IMR-90 (cell line): ENCODE data around the gene ATXN1. TPM values are rescaled to one million over a fixed set of nuclear protein-coding genes. Genes with fewer than 3 reads are reported as not detected.

Source experiments
- ATAC-seq: fragments of 200-7000 bp; cut with Tn5 transposase; 2 replicates; pipeline ENCODE4 v1.9.1; 2020; ENCODE audit warnings: low read depth, mild to moderate bottlenecking, moderate library complexity
- BruUV-seq: library from RNA; stranded (reverse); fragments of 400-500 nt; replicated peaks from 2 replicates; lab custom pipeline; 2021; lab: Mats Ljungman, UMichigan
- CTCF ChIA-PET: fragments of 300-600 bp; formaldehyde crosslinking; extraction: SDS; loops from one replicate; lab custom pipeline; 2021; ENCODE audit warnings: antibody characterized with exemption; lab: Yijun Ruan, JAX
- POLR2A ChIA-PET: fragments of 300-600 bp; sonication (Branson Sonifier 250); formaldehyde crosslinking; loops from one replicate; lab custom pipeline; 2022; ENCODE audit warnings: antibody characterized with exemption; ENCODE audit not compliant: unreplicated experiment; lab: Charles Lee
- DNase-seq: peaks from one replicate; pipeline ENCODE4 v3.0.0; 2013
- H2AFZ ChIP-seq: replicated peaks from 2 replicates; pipeline ENCODE3; 2013; ENCODE audit warnings: low read length, mild to moderate bottlenecking; ENCODE audit not compliant: poor library complexity
- H2AK5ac ChIP-seq: 2 replicates; pipeline ENCODE4 v1.6.1; 2013; ENCODE audit warnings: low read depth, low read length, inconsistent platforms
- H2AK9ac ChIP-seq: replicated peaks from 2 replicates; pipeline ENCODE3; 2013; ENCODE audit warnings: mild to moderate bottlenecking, low read depth, low read length, moderate library complexity; ENCODE audit not compliant: poor library complexity
- H2BK120ac ChIP-seq: 2 replicates; pipeline ENCODE4 v1.6.1; 2013; ENCODE audit warnings: low read depth, low read length, inconsistent platforms
- H2BK15ac ChIP-seq: 3 replicates; pipeline ENCODE4 v1.6.1; 2013; ENCODE audit warnings: low read depth, low read length, inconsistent platforms
- H2BK20ac ChIP-seq: 2 replicates; pipeline ENCODE4 v1.6.1; 2013; ENCODE audit warnings: low read depth, mild to moderate bottlenecking, inconsistent platforms, low read length, moderate library complexity
- H2BK5ac ChIP-seq: 2 replicates; pipeline ENCODE4 v1.6.1; 2013; ENCODE audit warnings: mild to moderate bottlenecking, low read depth, low read length, inconsistent platforms; ENCODE audit not compliant: poor library complexity, severe bottlenecking
- H3K14ac ChIP-seq: replicated peaks from 2 replicates; pipeline ENCODE4 v1.6.1; 2013; ENCODE audit warnings: low read depth, low read length, inconsistent platforms
- H3K18ac ChIP-seq: 2 replicates; pipeline ENCODE4 v1.6.1; 2013; ENCODE audit warnings: low read depth, low read length, control low read depth
- H3K23ac ChIP-seq: 2 replicates; pipeline ENCODE4 v1.6.1; 2013; ENCODE audit warnings: low read depth, low read length, inconsistent platforms
- H3K27ac ChIP-seq: 2 replicates; pipeline ENCODE4 v1.5.1; 2013; ENCODE audit warnings: mild to moderate bottlenecking, control low read depth, low read length; ENCODE audit not compliant: insufficient read depth
- H3K27me3 ChIP-seq: 2 replicates; pipeline ENCODE4 v1.6.1; 2013; ENCODE audit warnings: low read length; ENCODE audit not compliant: control insufficient read depth, insufficient read depth
- H3K36me3 ChIP-seq: 2 replicates; pipeline ENCODE4 v1.6.1; 2013; ENCODE audit warnings: low read length, mixed read lengths; ENCODE audit not compliant: control insufficient read depth, insufficient read depth
- H3K4ac ChIP-seq: 2 replicates; pipeline ENCODE4 v1.6.1; 2013; ENCODE audit warnings: low read depth, low read length, inconsistent platforms
- H3K4me1 ChIP-seq: 2 replicates; pipeline ENCODE4 v1.6.1; 2013; ENCODE audit warnings: low read length, mixed read lengths; ENCODE audit not compliant: control insufficient read depth, insufficient read depth
- H3K4me2 ChIP-seq: 2 replicates; pipeline ENCODE4 v1.6.1; 2013; ENCODE audit warnings: low read depth, mild to moderate bottlenecking, control low read depth, low read length, moderate library complexity
- H3K4me3 ChIP-seq: 2 replicates; pipeline ENCODE4 v1.5.1; 2013; ENCODE audit warnings: low read depth, mild to moderate bottlenecking, control low read depth, low read length, moderate library complexity; ENCODE audit not compliant: insufficient read depth
- H3K56ac ChIP-seq: 2 replicates; pipeline ENCODE4 v1.6.1; 2013; ENCODE audit warnings: low read length, inconsistent platforms; ENCODE audit not compliant: insufficient read depth; ENCODE audit errors: extremely low read depth
- H3K79me1 ChIP-seq, 2 experiments: 2 replicates each; pipeline ENCODE4 v1.6.1; 2013; ENCODE audit warnings: low read length in 2 of 2, inconsistent platforms in 1 of 2, low read depth in 1 of 2
- H3K9ac ChIP-seq: 2 replicates; pipeline ENCODE4 v1.6.1; 2013; ENCODE audit warnings: low read depth, low read length, control low read depth
- H3K9me1 ChIP-seq: 2 replicates; pipeline ENCODE4 v1.6.1; 2013; ENCODE audit warnings: low read length, inconsistent platforms; ENCODE audit not compliant: insufficient read depth
- H3K9me3 ChIP-seq: 2 replicates; pipeline ENCODE4 v1.6.1; 2013; ENCODE audit warnings: low read length; ENCODE audit not compliant: control insufficient read depth, insufficient read depth
- H4K20me1 ChIP-seq: 2 replicates; pipeline ENCODE4 v1.6.1; 2013; ENCODE audit warnings: low read length, inconsistent platforms; ENCODE audit not compliant: insufficient read depth
- H4K5ac ChIP-seq: 2 replicates; pipeline ENCODE4 v1.6.1; 2013; ENCODE audit warnings: mild to moderate bottlenecking, low read depth, low read length, control low read depth
- H4K8ac ChIP-seq, 2 experiments: 2 replicates each; pipeline ENCODE4 v1.6.1; 2013; ENCODE audit warnings: low read depth in 2 of 2, low read length in 2 of 2, control low read depth in 1 of 2, inconsistent platforms in 1 of 2
- H4K91ac ChIP-seq: 2 replicates; pipeline ENCODE4 v1.6.1; 2013; ENCODE audit warnings: low read depth, low read length, inconsistent platforms; ENCODE audit not compliant: insufficient read depth
- MAFK ChIP-seq: IDR thresholded peaks from 2 replicates; pipeline ENCODE4 v1.6.1; 2012; ENCODE audit warnings: low read depth, low read length, improper control_type of control experiment
- RAD21 ChIP-seq: IDR thresholded peaks from 2 replicates; pipeline ENCODE4 v1.6.1; 2012; ENCODE audit warnings: low read length, improper control_type of control experiment
- RFX5 ChIP-seq: IDR thresholded peaks from 2 replicates; pipeline ENCODE4 v1.8.0; 2012; ENCODE audit warnings: low read depth, mild to moderate bottlenecking, low read length, moderate library complexity
- WGBS, 2 experiments: methylation state at CpG; one replicate each; pipeline versions ENCODE4 v1.1.5 to v1.1.7; 2013; ENCODE audit warnings: missing lambda C conversion rate in 2 of 2; ENCODE audit not compliant: insufficient read length in 1 of 2; ENCODE audit errors: extremely low coverage in 2 of 2; 5-methylcytosine and 5-hydroxymethylcytosine counted together
- dilution Hi-C: fragments of 300-500 bp; cut with HindIII; formaldehyde crosslinking; loops from one replicate; pipeline ENCODE4 v1.14.3; 2018; ENCODE audit warnings: low sequenced_read_pairs; ENCODE audit not compliant: unreplicated experiment
- in situ Hi-C: fragments of 300-500 bp; cut with MboI; formaldehyde crosslinking; loops from 3 replicates; pipeline ENCODE4 v1.14.3; 2019; ENCODE audit warnings: low sequenced_read_pairs, inconsistent platforms, mixed read lengths
- intact Hi-C: fragments of 100-400 bp; cut with micrococcal nuclease; formaldehyde crosslinking; loops from 2 replicates; pipeline ENCODE4 v1.10.0; 2022
- polyA plus RNA-seq, 3 experiments: library from polyadenylated mRNA; depleted of rRNA; stranded (reverse); fragments of >200 nt; gene quantifications; 2 replicates each; pipeline ENCODE4 v1.2.3, GENCODE V29; 2012; ENCODE audit warnings: low replicate concordance in 1 of 3
- total RNA-seq: library from RNA; depleted of rRNA; stranded (reverse); fragments of >200 nt; gene quantifications from 2 replicates; pipeline ENCODE4 v1.2.3, GENCODE V29; 2012

The ATXN1 gene
- total and polyA plus RNA-seq, 2 of the 4 experiments (the other 2 are of a cell fraction), result 7.3 to 11.1 TPM

DNA sequence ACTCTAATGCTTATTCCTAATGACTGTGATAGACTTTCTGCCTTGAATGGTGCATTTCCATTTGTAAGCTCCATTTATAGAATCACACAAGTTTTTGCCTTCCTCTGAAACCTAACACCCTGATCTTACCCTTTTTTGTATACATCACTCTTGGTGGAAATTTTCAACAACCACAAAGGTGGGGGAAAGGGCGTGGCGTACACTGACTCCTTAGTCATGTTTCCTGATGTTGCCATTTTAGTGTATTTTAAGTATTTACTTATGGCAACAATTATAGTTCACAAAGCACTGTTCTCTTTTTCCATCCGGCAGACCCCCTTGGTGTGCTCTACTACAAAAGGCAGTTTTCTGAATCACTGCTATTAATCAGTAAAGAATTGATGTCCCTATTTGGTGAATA is 92.0 kb downstream of the ATXN1 start:
- Histone ChIP-seq H3K4me3 (no peak overlapping the region), H4K5ac (no peak overlapping the region), H3K23ac (no peak overlapping the region), H4K91ac (no peak overlapping the region), H2AK5ac (no peak overlapping the region), H3K9me1 (peaks cover 9% of the 10 kb centered on the region), H2AFZ (no peak overlapping the region), H3K27ac (no peak overlapping the region), H2AK9ac (no peak overlapping the region), H4K20me1 (peaks cover 8% of the 10 kb centered on the region; the same call in 1 of the 2 replicates), H2BK15ac (no peak overlapping the region), H2BK120ac (no peak overlapping the region), H3K9me3 (no peaks in the 10 kb centered on the region), H3K9ac (no peak overlapping the region), H3K18ac (no peak overlapping the region), H3K36me3 (no peaks in the 10 kb centered on the region; the same call in 1 of the 2 replicates), H3K56ac (no peak overlapping the region), H3K27me3 (no peaks in the 10 kb centered on the region), H3K14ac (no peak overlapping the region), H3K4me1 (peaks cover 6% of the 10 kb centered on the region), H4K8ac (no peak overlapping the region), H2BK5ac (no peak overlapping the region), H3K4me2 (peak overlapping the region; percentile 2; the same call in 1 of the 2 replicates), H3K4ac (no peak overlapping the region), H3K79me1 (peaks cover 40 to 41% of the 10 kb centered on the region in 2 experiments), H2BK20ac (no peak overlapping the region)
- CTCF ChIA-PET, result no interaction called here
- no CpG with 5 or more reads among the region's 3 CpGs for WGBS, 2 experiments
- intact Hi-C loops (no loop called here), dilution Hi-C loops (no loop called here), in situ Hi-C loops (no loop called here)
- POLR2A ChIA-PET, result no interaction called here
- BruUV-seq, result no TSS peak
- ATAC-seq, result peak; percentile 32; the same call in 1 of the 2 replicates
- DNase-seq, result peak; percentile 65
- no peak for TF ChIP-seq MAFK
- no peak for TF ChIP-seq RAD21
- no peak for TF ChIP-seq RFX5
